ENCODE measurements around the gene COL27A1. TPM values are rescaled to one million over a fixed set of nuclear protein-coding genes. Genes with fewer than 3 reads are reported as not detected.
A peak's percentile ranks its signal among the peaks of the same experiment; 100 is the strongest.

The COL27A1 gene
- total RNA-seq, 1 donor from 2014 or later, result 9.3 TPM

DNA sequence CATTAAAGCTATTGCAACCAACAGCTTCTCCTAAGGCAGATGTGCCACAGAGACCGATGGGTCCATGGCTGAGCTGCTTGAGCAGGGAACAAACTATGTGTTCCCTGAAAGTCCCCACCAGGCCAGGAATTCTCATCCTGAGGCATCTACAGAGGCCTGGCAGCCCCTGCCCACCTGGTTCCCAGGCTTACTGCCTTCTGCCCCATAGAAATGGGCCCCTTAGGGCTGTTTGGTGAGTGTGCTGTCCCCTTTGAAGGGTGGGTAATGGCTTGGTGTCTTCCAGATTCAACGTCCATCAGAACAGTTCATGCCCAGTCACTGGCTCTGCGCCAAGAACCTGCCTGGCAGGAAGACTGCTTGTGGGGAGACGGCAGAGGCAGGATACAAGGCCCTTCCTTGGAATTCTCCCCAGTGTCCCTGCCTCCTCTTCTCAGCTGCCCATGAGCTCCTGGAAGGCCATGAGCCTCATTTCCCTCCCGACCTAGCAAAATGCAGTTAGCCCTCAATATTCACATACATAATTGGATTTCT is 3.8 kb upstream of the COL27A1 start:
- H3K4me3 ChIP-seq, result no peak overlapping the region
- no peak for DNase-seq (ENCODE audit: low spot score in 2 of 2)
- TF ChIP-seq, protein P1, sequence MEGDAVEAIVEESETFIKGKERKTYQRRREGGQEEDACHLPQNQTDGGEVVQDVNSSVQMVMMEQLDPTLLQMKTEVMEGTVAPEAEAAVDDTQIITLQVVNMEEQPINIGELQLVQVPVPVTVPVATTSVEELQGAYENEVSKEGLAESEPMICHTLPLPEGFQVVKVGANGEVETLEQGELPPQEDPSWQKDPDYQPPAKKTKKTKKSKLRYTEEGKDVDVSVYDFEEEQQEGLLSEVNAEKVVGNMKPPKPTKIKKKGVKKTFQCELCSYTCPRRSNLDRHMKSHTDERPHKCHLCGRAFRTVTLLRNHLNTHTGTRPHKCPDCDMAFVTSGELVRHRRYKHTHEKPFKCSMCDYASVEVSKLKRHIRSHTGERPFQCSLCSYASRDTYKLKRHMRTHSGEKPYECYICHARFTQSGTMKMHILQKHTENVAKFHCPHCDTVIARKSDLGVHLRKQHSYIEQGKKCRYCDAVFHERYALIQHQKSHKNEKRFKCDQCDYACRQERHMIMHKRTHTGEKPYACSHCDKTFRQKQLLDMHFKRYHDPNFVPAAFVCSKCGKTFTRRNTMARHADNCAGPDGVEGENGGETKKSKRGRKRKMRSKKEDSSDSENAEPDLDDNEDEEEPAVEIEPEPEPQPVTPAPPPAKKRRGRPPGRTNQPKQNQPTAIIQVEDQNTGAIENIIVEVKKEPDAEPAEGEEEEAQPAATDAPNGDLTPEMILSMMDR (IDR thresholded peaks at IDR 0.05), result no peak
- H3K27ac ChIP-seq, result no peak overlapping the region
- intact Hi-C loops (cut with DNase I), result no loop called here
- H3K27me3 ChIP-seq, result peaks cover 6% of the 10 kb centered on the region
- H3K36me3 ChIP-seq, result no peaks in the 10 kb centered on the region
- H3K4me1 ChIP-seq, result peaks cover 14 to 17% of the 10 kb centered on the region in 2 donors
- H3K9me3 ChIP-seq, result no peaks in the 10 kb centered on the region

- Histone ChIP-seq H3K27me3 (peaks cover 6% of the 10 kb centered on the region), H3K27ac (no peak overlapping the region), H3K9me3 (no peaks in the 10 kb centered on the region), H3K4me1 (peaks cover 14 to 21% of the 10 kb centered on the region in 2 donors), H3K36me3 (no peaks in the 10 kb centered on the region), H3K4me3 (peak overlapping the region; percentile 49 to 91)
- TF ChIP-seq, protein P1 (IDR thresholded peaks at IDR 0.05), result peak in 2 of 3 experiments; percentile 12 to 35
- intact Hi-C loops (cut with DNase I), result loop anchor here (2.0 kb wide), 1 partner anchor 45 kb away; no protein-coding TSS in a partner anchor
- DNase-seq (ENCODE audit: low spot score in 2 of 2), result no peak
Observed at GRCh38 chr9:114153761-114154599, 1.4 kb upstream of the COL27A1 start.

- intact Hi-C loops (cut with DNase I), result loop anchor here (1.0 to 2.0 kb wide), 4 partner anchors 46 to 137 kb away; no protein-coding TSS in a partner anchor
- Histone ChIP-seq H3K4me3 (peak overlapping the region; percentile 49 to 91), H3K36me3 (no peaks in the 10 kb centered on the region), H3K27ac (no peak overlapping the region), H3K27me3 (peaks cover 6% of the 10 kb centered on the region), H3K9me3 (no peaks in the 10 kb centered on the region), H3K4me1 (peaks cover 14 to 21% of the 10 kb centered on the region in 2 donors)
- TF ChIP-seq, protein P1 (IDR thresholded peaks at IDR 0.05), result no peak
- no peak for DNase-seq (ENCODE audit: low spot score in 2 of 2)
Observed at GRCh38 chr9:114154600-114155102, 686 bp upstream of the COL27A1 start.

GRCh38 chr9:114155995-114156656 is 789 bp downstream of the COL27A1 start:
- DNase-seq (ENCODE audit: low spot score in 2 of 2), result no peak
- Histone ChIP-seq H3K4me1 (peaks cover 14 to 21% of the 10 kb centered on the region in 2 donors), H3K27ac (peak overlapping the region; percentile 5 to 91)

More at GRCh38 chr9:114155995-114156656, 789 bp downstream of the COL27A1 start:
- H3K4me3 ChIP-seq, result peak overlapping the region; percentile 46 to 91
- H3K36me3 ChIP-seq, result no peaks in the 10 kb centered on the region
- intact Hi-C loops (cut with DNase I), result loop anchor here (1.0 to 2.0 kb wide), 5 partner anchors 47 to 135 kb away; no protein-coding TSS in a partner anchor
- TF ChIP-seq, protein P1 (IDR thresholded peaks at IDR 0.05), result no peak
- peaks cover 6% of the 10 kb centered on the region for H3K27me3 ChIP-seq
- no peaks in the 10 kb centered on the region for H3K9me3 ChIP-seq
